H9 (cell line): ENCODE results near the gene EFS. TPM values are rescaled to one million over a fixed set of nuclear protein-coding genes. Genes with fewer than 3 reads are reported as not detected.
"Not testable (repeated sequence)": the region's sequence is repeated elsewhere in the genome, so short reads cannot be mapped to it uniquely, and the experiment has no call there.

Experiments
- DNase-seq: peaks from one replicate; pipeline ENCODE4 v3.0.0-alpha.2; 2017
- H2AFZ ChIP-seq: one replicate; pipeline ENCODE4 v1.6.1; 2013; ENCODE audit warnings: mild to moderate bottlenecking, low read length, control low read depth, moderate library complexity
- H2AK5ac ChIP-seq: 2 replicates; pipeline ENCODE4 v1.6.1; 2013; ENCODE audit warnings: low read length, control low read depth, mixed read lengths; ENCODE audit not compliant: insufficient read length
- H2BK120ac ChIP-seq: one replicate; pipeline ENCODE4 v1.6.1; 2013; ENCODE audit warnings: low read depth, mild to moderate bottlenecking, low read length, control low read depth, inconsistent platforms; ENCODE audit not compliant: poor library complexity, severe bottlenecking
- H2BK12ac ChIP-seq: 2 replicates; pipeline ENCODE4 v1.6.1; 2013; ENCODE audit warnings: low read length, control low read depth, mixed read lengths, low read depth; ENCODE audit not compliant: insufficient read length
- H2BK15ac ChIP-seq: 2 replicates; pipeline ENCODE4 v1.6.1; 2013; ENCODE audit warnings: low read depth, low read length, control low read depth
- H2BK20ac ChIP-seq: one replicate; pipeline ENCODE4 v1.6.1; 2013; ENCODE audit warnings: low read depth, mild to moderate bottlenecking, low read length, control low read depth, inconsistent platforms; ENCODE audit not compliant: poor library complexity, severe bottlenecking
- H2BK5ac ChIP-seq: 2 replicates; pipeline ENCODE4 v1.6.1; 2013; ENCODE audit warnings: low read length, control low read depth, mixed read lengths; ENCODE audit not compliant: insufficient read length
- H3K14ac ChIP-seq: 2 replicates; pipeline ENCODE4 v1.6.1; 2013; ENCODE audit warnings: low read length, control low read depth; ENCODE audit not compliant: insufficient read depth
- H3K18ac ChIP-seq: 2 replicates; pipeline ENCODE4 v1.6.1; 2013; ENCODE audit warnings: low read depth, mild to moderate bottlenecking, mixed read lengths, low read length, control low read depth; ENCODE audit not compliant: insufficient read length
- H3K23ac ChIP-seq: 2 replicates; pipeline ENCODE4 v1.6.1; 2013; ENCODE audit warnings: low read length, control low read depth, mixed read lengths, low read depth; ENCODE audit not compliant: insufficient read length
- H3K23me2 ChIP-seq: 2 replicates; pipeline ENCODE4 v1.6.1; 2013; ENCODE audit warnings: low read depth, mild to moderate bottlenecking, mixed read lengths, low read length, control low read depth; ENCODE audit not compliant: insufficient read length, poor library complexity, severe bottlenecking
- H3K27ac ChIP-seq: 2 replicates; pipeline ENCODE4 v1.5.1; 2013; ENCODE audit warnings: low read length, control low read depth, mixed read lengths, low read depth; ENCODE audit not compliant: insufficient read length
- H3K27me3 ChIP-seq: 2 replicates; pipeline ENCODE4 v1.6.1; 2013; ENCODE audit warnings: low read length, control low read depth, inconsistent platforms; ENCODE audit not compliant: insufficient read depth
- H3K4ac ChIP-seq: 2 replicates; pipeline ENCODE4 v1.6.1; 2013; ENCODE audit warnings: low read depth, mild to moderate bottlenecking, control low read depth, inconsistent platforms, low read length, moderate library complexity
- H3K4me1 ChIP-seq: 2 replicates; pipeline ENCODE4 v1.6.1; 2013; ENCODE audit warnings: low read length, control low read depth, inconsistent platforms; ENCODE audit not compliant: insufficient read depth
- H3K4me2 ChIP-seq: 2 replicates; pipeline ENCODE4 v1.6.1; 2013; ENCODE audit warnings: low read length, control low read depth, mixed read lengths; ENCODE audit not compliant: insufficient read length, insufficient read depth
- H3K56ac ChIP-seq: 2 replicates; pipeline ENCODE4 v1.6.1; 2013; ENCODE audit warnings: low read depth, mild to moderate bottlenecking, mixed read lengths, low read length, control low read depth; ENCODE audit not compliant: insufficient read length
- H3K79me1 ChIP-seq: 2 replicates; pipeline ENCODE4 v1.6.1; 2013; ENCODE audit warnings: low read depth, mild to moderate bottlenecking, moderate library complexity, low read length, control low read depth, inconsistent platforms; ENCODE audit not compliant: insufficient read depth, poor library complexity, severe bottlenecking
- H3K79me2 ChIP-seq: 2 replicates; pipeline ENCODE4 v1.6.1; 2013; ENCODE audit warnings: low read length, control low read depth, inconsistent platforms; ENCODE audit not compliant: insufficient read depth
- H3K9ac ChIP-seq: 2 replicates; pipeline ENCODE4 v1.6.1; 2013; ENCODE audit warnings: low read length, control low read depth, mixed read lengths; ENCODE audit not compliant: insufficient read length; ENCODE audit errors: extremely low read depth
- H3K9me3 ChIP-seq: one replicate; pipeline ENCODE4 v1.6.1; 2013; ENCODE audit warnings: low read depth, low read length, inconsistent platforms; ENCODE audit not compliant: control insufficient read depth
- H3T11ph ChIP-seq: one replicate; pipeline ENCODE4 v1.6.1; 2013; ENCODE audit warnings: mild to moderate bottlenecking, low read length, control low read depth, inconsistent platforms
- H4K20me1 ChIP-seq: one replicate; pipeline ENCODE4 v1.6.1; 2013; ENCODE audit not compliant: control insufficient read depth, insufficient read length, insufficient read depth
- H4K5ac ChIP-seq: 2 replicates; pipeline ENCODE4 v1.6.1; 2013; ENCODE audit warnings: low read depth, mild to moderate bottlenecking, mixed read lengths, low read length, control low read depth; ENCODE audit not compliant: insufficient read length
- H4K8ac ChIP-seq: replicated peaks from 2 replicates; pipeline ENCODE4 v1.6.1; 2013; ENCODE audit warnings: low read length, control low read depth, mixed read lengths, low read depth; ENCODE audit not compliant: insufficient read length
- H4K91ac ChIP-seq: 2 replicates; pipeline ENCODE4 v1.6.1; 2013; ENCODE audit warnings: low read depth, mild to moderate bottlenecking, moderate library complexity, mixed read lengths, low read length, control low read depth; ENCODE audit not compliant: insufficient read length
- H3K27ac Mint-ChIP-seq, 3 experiments: 2 replicates in 2 of 3; 3 replicates in 1 of 3; pipeline ENCODE4 v1.8.0; 2020 to 2021; ENCODE audit warnings: mixed read lengths in 3 of 3, mild to moderate bottlenecking in 1 of 3, moderate library complexity in 1 of 3
- H3K27me3 Mint-ChIP-seq: 2 replicates; pipeline ENCODE4 v1.8.0; 2021; ENCODE audit warnings: low read depth, mild to moderate bottlenecking, moderate library complexity, mixed read lengths
- H3K36me3 Mint-ChIP-seq, 3 experiments: 2 replicates in 2 of 3; 3 replicates in 1 of 3; pipeline ENCODE4 v1.8.0; 2020 to 2021; ENCODE audit warnings: low read depth in 3 of 3, mixed read lengths in 3 of 3; ENCODE audit not compliant: insufficient read depth in 1 of 3
- H3K4me1 Mint-ChIP-seq, 2 experiments: 2 replicates each; pipeline ENCODE4 v1.8.0; 2020; ENCODE audit warnings: mixed read lengths in 2 of 2
- H3K4me3 Mint-ChIP-seq, 2 experiments: 2 replicates in 1 of 2; 3 replicates in 1 of 2; pipeline ENCODE4 v1.8.0; 2020 to 2021; ENCODE audit warnings: mild to moderate bottlenecking in 2 of 2, mixed read lengths in 2 of 2, moderate library complexity in 1 of 2
- H3K9me3 Mint-ChIP-seq, 2 experiments: 2 replicates in 1 of 2; 3 replicates in 1 of 2; pipeline ENCODE4 v1.8.0; 2020; ENCODE audit warnings: mild to moderate bottlenecking in 2 of 2, mixed read lengths in 2 of 2, moderate library complexity in 1 of 2
- WGBS: extraction: QIAGEN DNeasy Blood & Tissue Kit; methylation state at CpG from one replicate; pipeline ENCODE4 v1.1.7; 2013; ENCODE audit warnings: missing lambda C conversion rate, low lambda C conversion rate, mixed read lengths; ENCODE audit not compliant: insufficient read length; ENCODE audit errors: extremely low coverage; 5-methylcytosine and 5-hydroxymethylcytosine counted together
- total RNA-seq: library from RNA; stranded (reverse); gene quantifications from 2 replicates; pipeline ENCODE4 v1.2.1, GENCODE V29; 2021
- TF ChIP-seq, protein P1 (sequence below): fragments of 200-600 bp; sonication (generic); conservative IDR thresholded peaks from 3 replicates; pipeline ENCODE4 v1.8.0; 2021; ENCODE audit warnings: antibody characterized with exemption, mild to moderate bottlenecking

Gene EFS
- total RNA-seq, 1 experiment from 2014 or later = 32.1 TPM

DNA sequence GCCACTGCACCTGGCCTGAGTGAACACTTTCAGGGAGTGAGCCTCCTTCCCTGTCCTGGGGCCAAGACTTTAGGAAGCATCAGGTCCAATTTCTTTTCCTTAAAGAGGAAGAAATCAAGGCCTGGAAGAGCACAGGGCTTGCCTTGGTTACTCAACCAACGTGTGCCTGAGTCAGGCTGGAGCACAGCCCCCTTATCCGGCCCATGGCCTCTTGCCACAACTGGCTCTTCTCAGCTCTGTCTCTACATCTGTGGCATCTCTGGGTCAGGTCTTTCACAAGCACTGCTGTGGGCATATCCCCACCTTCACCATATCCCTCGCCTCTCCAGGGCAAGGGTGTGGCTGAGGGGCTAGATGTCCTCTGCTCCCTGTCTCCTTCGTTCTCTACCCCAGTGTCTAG lies 36.3 kb upstream of the EFS start:
- Histone ChIP-seq H2BK20ac (no peak overlapping the region), H2BK5ac (no peak overlapping the region), H3K14ac (no peak overlapping the region), H4K91ac (no peak overlapping the region), H3K79me1 (no peaks in the 10 kb centered on the region), H3K4me2 (no peak overlapping the region), H3K27me3 (no peaks in the 10 kb centered on the region), H3K9me3 (no peaks in the 10 kb centered on the region), H3K18ac (no peak overlapping the region), H4K5ac (no peak overlapping the region), H3K27ac (no peak overlapping the region), H2AK5ac (no peak overlapping the region), H3K4me1 (no peaks in the 10 kb centered on the region), H3K23ac (no peak overlapping the region), H3K56ac (no peak overlapping the region), H2AFZ (no peak overlapping the region), H3K23me2 (no peaks in the 10 kb centered on the region), H2BK120ac (no peak overlapping the region), H4K20me1 (no peaks in the 10 kb centered on the region), H4K8ac (no peak overlapping the region), H2BK15ac (no peak overlapping the region), H3K79me2 (no peaks in the 10 kb centered on the region), H3K4ac (no peak overlapping the region), H2BK12ac (no peak overlapping the region), H3K9ac (no peak overlapping the region), H3T11ph (no peak overlapping the region)
- Mint-ChIP-seq H3K4me3 (no peak overlapping the region), H3K9me3 (no peaks in the 10 kb centered on the region; a peak in 1 of 5 replicates), H3K27ac (no peak overlapping the region), H3K4me1 (peaks cover 6 to 13% of the 10 kb centered on the region in 2 experiments), H3K36me3 (no peaks in the 10 kb centered on the region), H3K27me3 (peaks cover 50% of the 10 kb centered on the region)
- WGBS = no CpG with 5 or more reads among the region's 4 CpGs
- no peak for DNase-seq
- TF ChIP-seq, protein P1, sequence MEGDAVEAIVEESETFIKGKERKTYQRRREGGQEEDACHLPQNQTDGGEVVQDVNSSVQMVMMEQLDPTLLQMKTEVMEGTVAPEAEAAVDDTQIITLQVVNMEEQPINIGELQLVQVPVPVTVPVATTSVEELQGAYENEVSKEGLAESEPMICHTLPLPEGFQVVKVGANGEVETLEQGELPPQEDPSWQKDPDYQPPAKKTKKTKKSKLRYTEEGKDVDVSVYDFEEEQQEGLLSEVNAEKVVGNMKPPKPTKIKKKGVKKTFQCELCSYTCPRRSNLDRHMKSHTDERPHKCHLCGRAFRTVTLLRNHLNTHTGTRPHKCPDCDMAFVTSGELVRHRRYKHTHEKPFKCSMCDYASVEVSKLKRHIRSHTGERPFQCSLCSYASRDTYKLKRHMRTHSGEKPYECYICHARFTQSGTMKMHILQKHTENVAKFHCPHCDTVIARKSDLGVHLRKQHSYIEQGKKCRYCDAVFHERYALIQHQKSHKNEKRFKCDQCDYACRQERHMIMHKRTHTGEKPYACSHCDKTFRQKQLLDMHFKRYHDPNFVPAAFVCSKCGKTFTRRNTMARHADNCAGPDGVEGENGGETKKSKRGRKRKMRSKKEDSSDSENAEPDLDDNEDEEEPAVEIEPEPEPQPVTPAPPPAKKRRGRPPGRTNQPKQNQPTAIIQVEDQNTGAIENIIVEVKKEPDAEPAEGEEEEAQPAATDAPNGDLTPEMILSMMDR = no peak

DNA sequence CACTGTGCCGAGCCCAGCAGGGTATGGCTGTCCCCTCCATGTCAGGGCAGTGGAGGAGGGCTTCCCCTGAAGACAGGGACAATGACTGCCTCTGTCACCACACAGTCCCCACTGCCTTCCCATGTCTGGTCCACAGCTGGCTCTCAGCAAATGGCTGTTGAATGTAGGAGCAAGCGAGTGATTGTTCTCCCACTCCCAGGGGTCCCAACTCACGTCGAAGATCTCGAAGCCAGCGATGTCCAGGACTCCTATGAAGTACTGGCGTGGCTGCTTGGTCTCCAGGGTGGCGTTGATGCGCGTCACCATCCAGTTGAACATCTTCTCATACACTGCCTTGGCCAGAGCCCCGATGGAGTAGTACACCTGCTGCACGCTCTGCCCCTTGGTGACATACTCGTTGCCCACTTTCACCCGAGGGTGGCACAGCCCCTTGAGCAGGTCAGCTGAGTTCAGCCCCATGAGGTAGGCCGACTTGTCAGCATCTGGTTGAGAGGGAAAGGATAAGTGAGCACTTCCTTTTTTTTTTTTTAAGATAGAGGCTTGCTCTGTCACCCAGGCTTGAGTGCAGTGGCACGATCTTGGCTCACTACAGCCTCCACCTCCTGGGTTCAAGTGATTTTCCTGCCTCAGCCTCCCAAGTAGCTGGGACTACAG lies 35.7 kb upstream of the EFS start:
- H3K4me2 ChIP-seq, H3T11ph ChIP-seq, H3K9me3 Mint-ChIP-seq, H3K23me2 ChIP-seq, H3K36me3 Mint-ChIP-seq, H2BK120ac ChIP-seq, H4K8ac ChIP-seq, H2AK5ac ChIP-seq, H3K56ac ChIP-seq, H4K5ac ChIP-seq, H2AFZ ChIP-seq, H3K79me1 ChIP-seq, H3K4me3 Mint-ChIP-seq, H3K4me1 ChIP-seq, H3K79me2 ChIP-seq, H3K27me3 ChIP-seq, H3K4ac ChIP-seq, H3K14ac ChIP-seq, H3K4me1 Mint-ChIP-seq, H3K27ac ChIP-seq, H3K9me3 ChIP-seq, H2BK20ac ChIP-seq, DNase-seq, H4K20me1 ChIP-seq, H3K9ac ChIP-seq, H3K27ac Mint-ChIP-seq, H3K18ac ChIP-seq, H2BK5ac ChIP-seq, H2BK12ac ChIP-seq, H2BK15ac ChIP-seq, H3K23ac ChIP-seq, H4K91ac ChIP-seq: not testable (repeated sequence)
- peaks cover 43% of the 10 kb centered on the region for H3K27me3 Mint-ChIP-seq
- WGBS = no CpG with 5 or more reads among the region's 16 CpGs
